HG02870 (cell line): ENCODE measurements around the gene RNF130.

Source experiments
- ATAC-seq: cut with Tn5 transposase; IDR thresholded peaks from one replicate; pipeline ENCODE4 v1.9.1; 2021; ENCODE audit warnings: mild to moderate bottlenecking, moderate library complexity; ENCODE audit not compliant: unreplicated experiment

Gene RNF130

GRCh38 chr5:180086816-180087399 is 15.3 kb upstream of the RNF130 start:
- ATAC-seq = no peak

GRCh38 chr5:180085837-180086236 is 14.3 kb upstream of the RNF130 start:
- no peak for ATAC-seq

GRCh38 chr5:180084638-180085561 is 13.3 kb upstream of the RNF130 start:
- no peak for ATAC-seq

- ATAC-seq = no peak
These were observed 12.0 kb upstream of the RNF130 start for GRCh38 chr5:180083529-180084060.

- no peak for ATAC-seq
These were observed 11.3 kb upstream of the RNF130 start for GRCh38 chr5:180082633-180083420.

GRCh38 chr5:180081481-180081880 is 9.9 kb upstream of the RNF130 start:
- no peak for ATAC-seq

GRCh38 chr5:180080486-180081280 is 9.1 kb upstream of the RNF130 start:
- no peak for ATAC-seq

GRCh38 chr5:180079702-180080466 is 8.3 kb upstream of the RNF130 start:
- no peak for ATAC-seq

GRCh38 chr5:180078348-180078747 is 6.8 kb upstream of the RNF130 start:
- ATAC-seq = no peak

- no peak for ATAC-seq
These were observed 6.2 kb upstream of the RNF130 start for GRCh38 chr5:180077594-180078284.

GRCh38 chr5:180075703-180076102 is 4.1 kb upstream of the RNF130 start:
- ATAC-seq = no peak

- ATAC-seq = no peak
These were observed 2.9 kb upstream of the RNF130 start for GRCh38 chr5:180074462-180074861.

GRCh38 chr5:180072556-180072955 is 997 bp upstream of the RNF130 start:
- no peak for ATAC-seq

- ATAC-seq = no peak
These were observed 643 bp upstream of the RNF130 start for GRCh38 chr5:180072256-180072548.

- no peak for ATAC-seq
These were observed 616 bp downstream of the RNF130 start for GRCh38 chr5:180070756-180071530.

GRCh38 chr5:180069589-180070247 is 1.8 kb downstream of the RNF130 start:
- no peak for ATAC-seq

GRCh38 chr5:180068519-180069090 is 3.0 kb downstream of the RNF130 start:
- ATAC-seq = no peak

- ATAC-seq = no peak
These were observed 3.6 kb downstream of the RNF130 start for GRCh38 chr5:180067986-180068385.
